DOHH2 (cell line): ENCODE data around the gene APC.

ENCODE experiments used
- CTCF ChIP-seq: fragments of 200-600 bp; sonication (generic); IDR thresholded peaks from one replicate; pipeline ENCODE4 v1.5.1; 2014; ENCODE audit warnings: antibody characterized with exemption, mild to moderate bottlenecking, low read depth, low read length; ENCODE audit not compliant: poor library complexity, severe bottlenecking
- EZH2phosphoT487 ChIP-seq: fragments of 200-600 bp; sonication (generic); IDR thresholded peaks from 2 replicates; pipeline ENCODE4 v1.6.1; 2017; ENCODE audit warnings: borderline replicate concordance, mild to moderate bottlenecking, antibody characterized with exemption, low read length, moderate library complexity, mixed read lengths

GRCh38 chr5:112811023-112811422, 73.3 kb downstream of the APC start:
- TF ChIP-seq CTCF (no peak), EZH2phosphoT487 (no peak)
